DOHH2 (cell line): ENCODE data around the gene TFF2.

ENCODE experiments used
- H3F3A ChIP-seq: fragments of 200-600 bp; sonication (generic), shearing (Covaris generic); 2 replicates; pipeline ENCODE4 v1.6.0; 2016; ENCODE audit warnings: antibody characterized with exemption, mild to moderate bottlenecking; ENCODE audit not compliant: control insufficient read depth, insufficient read depth
- H3K27ac ChIP-seq: fragments of 200-600 bp; sonication (generic); 2 replicates; pipeline ENCODE4 v1.5.1; 2014; ENCODE audit warnings: low read depth, mild to moderate bottlenecking, low read length, moderate library complexity
- H3K27me3 ChIP-seq: fragments of 200-600 bp; sonication (generic); 2 replicates; pipeline ENCODE4 v1.6.1; 2014; ENCODE audit warnings: mild to moderate bottlenecking, low read length, mixed read lengths; ENCODE audit not compliant: control insufficient read depth
- H3K36me3 ChIP-seq: fragments of 200-600 bp; sonication (generic); 2 replicates; pipeline ENCODE4 v1.6.1; 2014; ENCODE audit warnings: mild to moderate bottlenecking, low read length, moderate library complexity, mixed read lengths; ENCODE audit not compliant: control insufficient read depth
- H3K4me1 ChIP-seq: fragments of 200-600 bp; sonication (generic); 2 replicates; pipeline ENCODE4 v1.6.1; 2014; ENCODE audit warnings: mild to moderate bottlenecking, low read length, mixed read lengths; ENCODE audit not compliant: control insufficient read depth
- H3K4me2 ChIP-seq: fragments of 200-600 bp; sonication (generic); 2 replicates; pipeline ENCODE4 v1.6.0; 2014; ENCODE audit warnings: mild to moderate bottlenecking, low read length, moderate library complexity
- H3K4me3 ChIP-seq: fragments of 200-600 bp; sonication (generic); 2 replicates; pipeline ENCODE4 v1.5.1; 2014; ENCODE audit warnings: mild to moderate bottlenecking, low read length, mixed read lengths
- H3K79me2 ChIP-seq: fragments of 200-600 bp; sonication (generic); 2 replicates; pipeline ENCODE4 v1.6.1; 2014; ENCODE audit warnings: mild to moderate bottlenecking, low read length, mixed read lengths; ENCODE audit not compliant: control insufficient read depth
- H3K9me2 ChIP-seq: fragments of 200-600 bp; sonication (generic); replicated peaks from 2 replicates; pipeline ENCODE4 v1.6.1; 2014; ENCODE audit warnings: mild to moderate bottlenecking, low read length, mixed read lengths; ENCODE audit not compliant: control insufficient read depth
- H3K9me3 ChIP-seq: fragments of 200-600 bp; sonication (generic); 2 replicates; pipeline ENCODE4 v1.6.1; 2014; ENCODE audit warnings: antibody characterized with exemption, low read length, mixed read lengths; ENCODE audit not compliant: control insufficient read depth, insufficient read depth
- H4K20me1 ChIP-seq: fragments of 200-600 bp; sonication (generic); 2 replicates; pipeline ENCODE4 v1.6.0; 2014; ENCODE audit warnings: low read depth, mild to moderate bottlenecking, antibody characterized with exemption, low read length, moderate library complexity; ENCODE audit not compliant: control insufficient read depth, insufficient read depth
- EZH2phosphoT487 ChIP-seq: fragments of 200-600 bp; sonication (generic); IDR thresholded peaks from 2 replicates; pipeline ENCODE4 v1.6.1; 2017; ENCODE audit warnings: borderline replicate concordance, mild to moderate bottlenecking, antibody characterized with exemption, low read length, moderate library complexity, mixed read lengths
- TF ChIP-seq, protein P1 (sequence below): fragments of 200-600 bp; sonication (generic); IDR thresholded peaks from one replicate; pipeline ENCODE4 v1.5.1; 2014; ENCODE audit warnings: antibody characterized with exemption, mild to moderate bottlenecking, low read depth, low read length; ENCODE audit not compliant: poor library complexity, severe bottlenecking

TFF2 gene

DNA sequence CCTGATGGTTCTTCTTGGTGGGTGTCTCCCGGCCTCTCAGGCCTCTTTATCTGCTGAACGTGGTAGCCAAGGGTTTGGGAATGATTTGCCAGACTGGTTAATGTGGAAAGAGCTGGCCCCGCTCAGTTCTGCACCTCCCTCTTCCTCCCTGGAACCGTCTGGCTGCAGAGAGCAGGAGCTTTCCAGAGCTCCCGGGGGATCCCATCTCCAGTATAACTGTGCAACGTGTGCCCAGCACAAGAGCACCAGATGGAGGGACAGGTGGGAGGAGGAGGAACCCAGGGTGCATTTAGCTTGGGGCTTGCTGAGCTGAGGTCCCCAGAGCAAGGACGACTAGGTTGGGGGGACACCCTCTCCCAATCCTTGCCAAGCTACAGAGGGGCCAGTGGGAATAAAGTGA is 10.5 kb upstream of the TFF2 start:
- H3K4me2 ChIP-seq, result no peak overlapping the region
- H3K4me3 ChIP-seq, result no peak overlapping the region
- H3K27me3 ChIP-seq, result peaks cover 33% of the 10 kb centered on the region
- no peak for TF ChIP-seq EZH2phosphoT487
- TF ChIP-seq, protein P1, sequence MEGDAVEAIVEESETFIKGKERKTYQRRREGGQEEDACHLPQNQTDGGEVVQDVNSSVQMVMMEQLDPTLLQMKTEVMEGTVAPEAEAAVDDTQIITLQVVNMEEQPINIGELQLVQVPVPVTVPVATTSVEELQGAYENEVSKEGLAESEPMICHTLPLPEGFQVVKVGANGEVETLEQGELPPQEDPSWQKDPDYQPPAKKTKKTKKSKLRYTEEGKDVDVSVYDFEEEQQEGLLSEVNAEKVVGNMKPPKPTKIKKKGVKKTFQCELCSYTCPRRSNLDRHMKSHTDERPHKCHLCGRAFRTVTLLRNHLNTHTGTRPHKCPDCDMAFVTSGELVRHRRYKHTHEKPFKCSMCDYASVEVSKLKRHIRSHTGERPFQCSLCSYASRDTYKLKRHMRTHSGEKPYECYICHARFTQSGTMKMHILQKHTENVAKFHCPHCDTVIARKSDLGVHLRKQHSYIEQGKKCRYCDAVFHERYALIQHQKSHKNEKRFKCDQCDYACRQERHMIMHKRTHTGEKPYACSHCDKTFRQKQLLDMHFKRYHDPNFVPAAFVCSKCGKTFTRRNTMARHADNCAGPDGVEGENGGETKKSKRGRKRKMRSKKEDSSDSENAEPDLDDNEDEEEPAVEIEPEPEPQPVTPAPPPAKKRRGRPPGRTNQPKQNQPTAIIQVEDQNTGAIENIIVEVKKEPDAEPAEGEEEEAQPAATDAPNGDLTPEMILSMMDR, result no peak
- H3K4me1 ChIP-seq, result peaks cover 22% of the 10 kb centered on the region
- H3K36me3 ChIP-seq, result no peaks in the 10 kb centered on the region
- H3F3A ChIP-seq, result no peaks in the 10 kb centered on the region
- H4K20me1 ChIP-seq, result no peaks in the 10 kb centered on the region
- no peaks in the 10 kb centered on the region for H3K9me2 ChIP-seq
- peaks cover 6% of the 10 kb centered on the region for H3K9me3 ChIP-seq
- no peak overlapping the region for H3K27ac ChIP-seq
- no peaks in the 10 kb centered on the region for H3K79me2 ChIP-seq

DNA sequence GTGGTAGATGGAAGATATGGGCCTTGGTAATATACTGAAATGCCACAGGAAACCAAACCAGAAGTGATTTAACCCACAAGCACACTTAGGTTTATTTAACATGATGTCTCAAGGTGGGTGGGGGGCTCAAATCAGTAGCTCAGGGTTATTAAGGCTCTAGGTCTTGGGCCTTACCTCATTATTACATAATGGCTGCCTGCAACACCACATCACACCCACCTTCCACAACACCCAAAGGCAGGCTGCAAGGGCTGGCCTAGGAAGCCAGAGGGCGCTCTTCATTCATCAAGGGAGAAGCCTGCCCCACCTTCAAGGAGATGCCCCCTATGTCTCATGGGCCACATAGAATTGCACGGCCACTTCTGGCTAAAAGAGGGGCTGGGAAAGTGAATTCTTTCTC is 9.5 kb upstream of the TFF2 start:
- H3K4me1 ChIP-seq, result peaks cover 16% of the 10 kb centered on the region

DNA sequence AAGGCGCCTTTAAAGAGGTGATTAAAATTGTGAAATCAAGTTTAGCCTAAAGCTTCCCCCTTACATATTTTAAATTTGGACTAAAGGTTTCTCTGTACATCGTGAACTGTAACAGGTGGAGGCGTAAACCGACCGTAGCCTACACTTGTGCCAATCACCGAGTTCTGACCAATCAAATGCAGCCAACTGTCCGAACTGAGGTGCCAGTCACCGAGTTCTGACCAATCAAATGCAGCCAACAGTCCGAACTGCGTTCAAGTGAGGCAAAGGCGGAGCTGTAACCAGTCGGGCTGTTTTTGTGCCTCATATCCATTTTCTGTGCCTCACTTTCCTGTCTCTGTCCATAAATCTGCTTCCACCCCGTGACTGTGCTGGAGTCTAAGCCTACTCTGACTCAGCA is 8.1 kb upstream of the TFF2 start:
- TF ChIP-seq, protein P1, result no peak
- TF ChIP-seq EZH2phosphoT487, result no peak
- Histone ChIP-seq H3K4me1 (peaks cover 16% of the 10 kb centered on the region), H3K9me3 (peaks cover 6% of the 10 kb centered on the region), H3F3A (no peaks in the 10 kb centered on the region), H4K20me1 (no peaks in the 10 kb centered on the region), H3K27ac (no peak overlapping the region), H3K4me2 (no peak overlapping the region), H3K4me3 (no peak overlapping the region), H3K9me2 (no peaks in the 10 kb centered on the region), H3K27me3 (peaks cover 22% of the 10 kb centered on the region), H3K36me3 (no peaks in the 10 kb centered on the region), H3K79me2 (no peaks in the 10 kb centered on the region)

More for the DNA sequence above, 9.5 kb upstream of the TFF2 start:
- no peaks in the 10 kb centered on the region for H4K20me1 ChIP-seq
- no peak overlapping the region for H3K27ac ChIP-seq
- no peaks in the 10 kb centered on the region for H3K36me3 ChIP-seq
- no peaks in the 10 kb centered on the region for H3K9me2 ChIP-seq
- no peak overlapping the region for H3K4me2 ChIP-seq
- H3K9me3 ChIP-seq, result peaks cover 6% of the 10 kb centered on the region
- no peak overlapping the region for H3K4me3 ChIP-seq
- no peaks in the 10 kb centered on the region for H3F3A ChIP-seq
- no peaks in the 10 kb centered on the region for H3K79me2 ChIP-seq
- TF ChIP-seq EZH2phosphoT487, result no peak
- TF ChIP-seq, protein P1, result peak; percentile 67
- peaks cover 30% of the 10 kb centered on the region for H3K27me3 ChIP-seq
